ENCODE results near the gene NOTCH3.

NOTCH3 gene

GRCh38 chr19:15195371-15196334, 5.1 kb downstream of the NOTCH3 start:
- DNase-seq: peak; percentile 64

- DNase-seq: peak; percentile 19
Observed at GRCh38 chr19:15194938-15195337, 5.9 kb downstream of the NOTCH3 start.

- no peak for DNase-seq
Observed at GRCh38 chr19:15191982-15192381, 8.8 kb downstream of the NOTCH3 start.

- no peak for DNase-seq
Observed at GRCh38 chr19:15191514-15191913, 9.3 kb downstream of the NOTCH3 start.

GRCh38 chr19:15188851-15189250, 11.9 kb downstream of the NOTCH3 start:
- DNase-seq: no peak

GRCh38 chr19:15187026-15188007, 13.5 kb downstream of the NOTCH3 start:
- no peak for DNase-seq

- DNase-seq: no peak
Observed at GRCh38 chr19:15185188-15185587, 15.6 kb downstream of the NOTCH3 start.

GRCh38 chr19:15184776-15185175, 16.0 kb downstream of the NOTCH3 start:
- DNase-seq: no peak

GRCh38 chr19:15181394-15181793, 19.4 kb downstream of the NOTCH3 start:
- DNase-seq: no peak

GRCh38 chr19:15180451-15181390, 20.1 kb downstream of the NOTCH3 start:
- no peak for DNase-seq

GRCh38 chr19:15178629-15179308, 22.0 kb downstream of the NOTCH3 start:
- no peak for DNase-seq

GRCh38 chr19:15177269-15178116, 23.3 kb downstream of the NOTCH3 start:
- peak; percentile 69 for DNase-seq

- no peak for DNase-seq
Observed at GRCh38 chr19:15175609-15176008, 25.2 kb downstream of the NOTCH3 start.

- DNase-seq: no peak
Observed at GRCh38 chr19:15173746-15174404, 26.9 kb downstream of the NOTCH3 start.

GRCh38 chr19:15170345-15170744, 30.4 kb downstream of the NOTCH3 start:
- no peak for DNase-seq

- no peak for DNase-seq
Observed at GRCh38 chr19:15169541-15170285, 31.1 kb downstream of the NOTCH3 start.

GRCh38 chr19:15166700-15167099, 34.1 kb downstream of the NOTCH3 start:
- DNase-seq: no peak

- DNase-seq: no peak
Observed at GRCh38 chr19:15161028-15161984, 39.5 kb downstream of the NOTCH3 start.

Measured in fibroblast of skin of right biceps (primary cell).